Lower lobe of right lung (tissue), 2 donors: ENCODE measurements around the gene PAPPA. TPM values are rescaled to one million over a fixed set of nuclear protein-coding genes. Genes with fewer than 3 reads are reported as not detected.
A peak's percentile ranks its signal among the peaks of the same experiment; 100 is the strongest.

Experiments
- ATAC-seq, 2 donors: fragments of 200-7000 bp; cut with Tn5 transposase; one replicate each; pipeline ENCODE4 v1.9.1; 2020 to 2022; ENCODE audit warnings: mild to moderate bottlenecking in 2 of 2, moderate library complexity in 2 of 2
- DNase-seq: peaks from one replicate; pipeline ENCODE4 v3.0.0-alpha.2; 2020
- H3K27ac ChIP-seq: fragments of 200-600 bp; one replicate; pipeline ENCODE4 v1.8.0; 2022
- H3K27me3 ChIP-seq: fragments of 200-600 bp; one replicate; pipeline ENCODE4 v1.8.0; 2022; ENCODE audit warnings: low read depth
- H3K36me3 ChIP-seq: fragments of 200-600 bp; one replicate; pipeline ENCODE4 v1.8.0; 2022; ENCODE audit warnings: mild to moderate bottlenecking
- H3K4me1 ChIP-seq: fragments of 200-600 bp; one replicate; pipeline ENCODE4 v1.8.0; 2022
- H3K4me3 ChIP-seq: fragments of 200-600 bp; one replicate; pipeline ENCODE4 v1.8.0; 2022; ENCODE audit warnings: mild to moderate bottlenecking
- H3K9me3 ChIP-seq: fragments of 200-600 bp; one replicate; pipeline ENCODE4 v1.8.0; 2022
- CTCF ChIP-seq: fragments of 200-600 bp; IDR thresholded peaks from one replicate; pipeline ENCODE4 v1.8.0; 2022; ENCODE audit warnings: antibody characterized with exemption, mild to moderate bottlenecking
- intact Hi-C: fragments of 100-400 bp; cut with DNase I; formaldehyde crosslinking; loops from one replicate; pipeline ENCODE4 v1.11.0; 2022
- total RNA-seq: library from RNA; stranded (reverse); fragmentation: NEBNext Ultra II Directional; extraction: Animal tissue kit (Norgen Biotek cat#: 25700); gene quantifications from one replicate; pipeline ENCODE4 v1.2.1, GENCODE V29; 2021
- donor health status: DM: no; HTN: yes; CAD: no; lungs with severe emphysema.

The PAPPA gene
- total RNA-seq, 1 donor from 2014 or later: 2.2 TPM

- TF ChIP-seq CTCF: no peak
- H3K9me3 ChIP-seq: no peaks in the 10 kb centered on the region
- no peak overlapping the region for H3K4me3 ChIP-seq
- DNase-seq: no peak
- H3K27me3 ChIP-seq: no peaks in the 10 kb centered on the region
- H3K27ac ChIP-seq: no peak overlapping the region
- no peak for ATAC-seq
- H3K36me3 ChIP-seq: no peaks in the 10 kb centered on the region
- H3K4me1 ChIP-seq: peaks cover 4% of the 10 kb centered on the region
- intact Hi-C loops: no loop called here
Measured at GRCh38 chr9:116236979-116237378, 83.4 kb downstream of the PAPPA start.

GRCh38 chr9:116237456-116237855, 83.9 kb downstream of the PAPPA start:
- TF ChIP-seq CTCF: no peak
- H3K4me3 ChIP-seq: no peak overlapping the region
- no peaks in the 10 kb centered on the region for H3K27me3 ChIP-seq
- no peak overlapping the region for H3K27ac ChIP-seq
- DNase-seq (no peak), ATAC-seq (no peak)
- H3K9me3 ChIP-seq: no peaks in the 10 kb centered on the region
- intact Hi-C loops: no loop called here
- no peaks in the 10 kb centered on the region for H3K36me3 ChIP-seq
- peaks cover 4% of the 10 kb centered on the region for H3K4me1 ChIP-seq

GRCh38 chr9:116238225-116238624, 84.6 kb downstream of the PAPPA start:
- no peak overlapping the region for H3K27ac ChIP-seq
- H3K9me3 ChIP-seq: no peaks in the 10 kb centered on the region
- H3K27me3 ChIP-seq: no peaks in the 10 kb centered on the region
- DNase-seq: no peak
- H3K4me3 ChIP-seq: no peak overlapping the region
- peak; percentile 84 to 86 for ATAC-seq
- peaks cover 4% of the 10 kb centered on the region for H3K4me1 ChIP-seq
- H3K36me3 ChIP-seq: no peaks in the 10 kb centered on the region
- no peak for TF ChIP-seq CTCF
- intact Hi-C loops: no loop called here

GRCh38 chr9:116238776-116239340, 85.3 kb downstream of the PAPPA start:
- no peak for TF ChIP-seq CTCF
- Histone ChIP-seq H3K4me1 (peaks cover 4% of the 10 kb centered on the region), H3K4me3 (no peak overlapping the region), H3K9me3 (no peaks in the 10 kb centered on the region), H3K36me3 (no peaks in the 10 kb centered on the region), H3K27me3 (no peaks in the 10 kb centered on the region), H3K27ac (no peak overlapping the region)
- ATAC-seq: no peak
- no peak for DNase-seq
- intact Hi-C loops: no loop called here

GRCh38 chr9:116243708-116244107, 90.1 kb downstream of the PAPPA start:
- intact Hi-C loops: no loop called here
- Histone ChIP-seq H3K36me3 (no peaks in the 10 kb centered on the region), H3K9me3 (no peaks in the 10 kb centered on the region), H3K27ac (no peak overlapping the region), H3K4me3 (no peak overlapping the region), H3K27me3 (no peaks in the 10 kb centered on the region), H3K4me1 (peaks cover 4% of the 10 kb centered on the region)
- TF ChIP-seq CTCF: no peak
- DNase-seq (no peak), ATAC-seq (no peak)

- ATAC-seq: no peak
- intact Hi-C loops: no loop called here
Measured at GRCh38 chr9:116247284-116247683, 93.7 kb downstream of the PAPPA start.

More at GRCh38 chr9:116247284-116247683, 93.7 kb downstream of the PAPPA start:
- Histone ChIP-seq H3K27me3 (no peaks in the 10 kb centered on the region), H3K36me3 (no peaks in the 10 kb centered on the region), H3K4me1 (no peaks in the 10 kb centered on the region), H3K4me3 (no peak overlapping the region), H3K9me3 (no peaks in the 10 kb centered on the region), H3K27ac (no peak overlapping the region)
- no peak for DNase-seq
- no peak for TF ChIP-seq CTCF
